Neural cell (in vitro differentiated cells): Measurements from ENCODE around the gene CHERP. TPM values are rescaled to one million over a fixed set of nuclear protein-coding genes. Genes with fewer than 3 reads are reported as not detected.

ENCODE experiments used
- H2AFZ ChIP-seq: fragments of 200-600, 300-800 bp; sonication (generic), shearing (Covaris generic); 2 replicates; pipeline ENCODE4 v1.6.0; 2014; ENCODE audit warnings: low read depth, mild to moderate bottlenecking, antibody characterized with exemption, low read length, moderate library complexity
- H3F3A ChIP-seq: fragments of 200-600 bp; shearing (Covaris generic); 2 replicates; pipeline ENCODE4 v1.6.1; 2016; ENCODE audit warnings: mild to moderate bottlenecking, moderate library complexity, mixed read lengths, antibody characterized with exemption, low read length; ENCODE audit not compliant: insufficient read depth, poor library complexity, severe bottlenecking
- H3K27ac ChIP-seq: fragments of 200-600, 300-800 bp; sonication (generic), shearing (Covaris generic); 2 replicates; pipeline ENCODE4 v1.5.1; 2014; ENCODE audit warnings: mild to moderate bottlenecking, low read length, moderate library complexity
- H3K27me3 ChIP-seq: fragments of 300-800, 200-600 bp; sonication (generic), shearing (Covaris generic); 2 replicates; pipeline ENCODE4 v1.6.0; 2014; ENCODE audit warnings: mild to moderate bottlenecking, low read depth, low read length, moderate library complexity; ENCODE audit not compliant: insufficient read depth
- H3K36me3 ChIP-seq: fragments of 300-800, 200-600 bp; sonication (generic), shearing (Covaris generic); 2 replicates; pipeline ENCODE4 v1.5.1; 2014; ENCODE audit warnings: mild to moderate bottlenecking, antibody characterized with exemption, low read length, moderate library complexity; ENCODE audit not compliant: insufficient read depth
- H3K4me2 ChIP-seq: fragments of 300-800, 200-600 bp; sonication (generic), shearing (Covaris generic); 2 replicates; pipeline ENCODE4 v1.6.0; 2014; ENCODE audit warnings: mild to moderate bottlenecking, low read length
- H3K4me3 ChIP-seq: fragments of 300-800, 200-600 bp; sonication (generic), shearing (Covaris generic); 2 replicates; pipeline ENCODE4 v1.5.1; 2014; ENCODE audit warnings: mild to moderate bottlenecking, low read length, moderate library complexity
- H3K79me2 ChIP-seq: fragments of 200-600 bp; shearing (Covaris generic); replicated peaks from 2 replicates; pipeline ENCODE4 v1.6.0; 2014; ENCODE audit warnings: mild to moderate bottlenecking, low read length, moderate library complexity; ENCODE audit not compliant: insufficient read depth
- H3K9ac ChIP-seq: fragments of 300-800, 200-600 bp; sonication (generic), shearing (Covaris generic); 2 replicates; pipeline ENCODE4 v1.6.1; 2016; ENCODE audit warnings: mild to moderate bottlenecking, low read length, mixed read lengths
- H3K9me2 ChIP-seq: fragments of 200-600 bp; shearing (Covaris generic); 2 replicates; pipeline ENCODE4 v1.6.1; 2016; ENCODE audit warnings: mild to moderate bottlenecking, low read length, mixed read lengths; ENCODE audit not compliant: insufficient read depth
- H3K9me3 ChIP-seq: fragments of 200-600, 300-800 bp; sonication (generic), shearing (Covaris generic); 2 replicates; pipeline ENCODE4 v1.6.1; 2016; ENCODE audit warnings: mild to moderate bottlenecking, mixed run types, low read length, moderate library complexity, mixed read lengths
- H4K20me1 ChIP-seq: fragments of 200-600 bp; shearing (Covaris generic); 2 replicates; pipeline ENCODE4 v1.6.1; 2016; ENCODE audit warnings: mild to moderate bottlenecking, mixed run types; ENCODE audit not compliant: insufficient read depth
- EP300 ChIP-seq: fragments of 450-650 bp; conservative IDR thresholded peaks from 2 replicates; pipeline ENCODE4 v1.6.1; 2014; ENCODE audit warnings: antibody characterized with exemption, mild to moderate bottlenecking, moderate library complexity; ENCODE audit not compliant: poor library complexity, severe bottlenecking
- EZH2 ChIP-seq: fragments of 200-600, 300-800 bp; shearing (Covaris generic), sonication (generic); IDR thresholded peaks from 2 replicates; pipeline ENCODE4 v1.6.1; 2014; ENCODE audit warnings: antibody characterized with exemption, low read length, borderline replicate concordance, mild to moderate bottlenecking; ENCODE audit not compliant: insufficient read depth, poor library complexity, severe bottlenecking
- MXI1 ChIP-seq: fragments of 450-650 bp; conservative IDR thresholded peaks from 2 replicates; pipeline ENCODE4 v1.6.1; 2014; ENCODE audit warnings: antibody characterized with exemption, mild to moderate bottlenecking; ENCODE audit not compliant: poor library complexity, severe bottlenecking
- POLR2AphosphoS5 ChIP-seq: IDR thresholded peaks from 2 replicates; pipeline ENCODE4 v1.6.1; 2012
- RAD21 ChIP-seq: fragments of 450-650 bp; conservative IDR thresholded peaks from 2 replicates; pipeline ENCODE4 v1.6.1; 2014; ENCODE audit warnings: antibody characterized with exemption, mild to moderate bottlenecking, moderate library complexity
- REST ChIP-seq: IDR thresholded peaks from 2 replicates; pipeline ENCODE4 v1.6.1; 2012; ENCODE audit warnings: borderline replicate concordance
- SMC3 ChIP-seq: fragments of 450-650 bp; conservative IDR thresholded peaks from 2 replicates; pipeline ENCODE4 v1.6.1; 2014; ENCODE audit warnings: antibody characterized with exemption, mild to moderate bottlenecking, moderate library complexity; ENCODE audit not compliant: poor library complexity
- TAF1 ChIP-seq: IDR thresholded peaks from 2 replicates; pipeline ENCODE4 v1.6.1; 2012; ENCODE audit warnings: low read depth
- polyA plus RNA-seq: library from polyadenylated mRNA; depleted of rRNA; stranded (reverse); fragments of >200 nt; gene quantifications from 2 replicates; pipeline ENCODE4 v1.2.3, GENCODE V29; 2014
- TF ChIP-seq, protein P1 (sequence below): fragments of 450-650 bp; IDR thresholded peaks from 2 replicates; pipeline ENCODE4 v1.5.1; 2014; ENCODE audit warnings: antibody characterized with exemption, mild to moderate bottlenecking, moderate library complexity; ENCODE audit not compliant: poor library complexity, severe bottlenecking

CHERP gene
- polyA plus RNA-seq, 1 donor from 2014 or later = 5.4 TPM

DNA sequence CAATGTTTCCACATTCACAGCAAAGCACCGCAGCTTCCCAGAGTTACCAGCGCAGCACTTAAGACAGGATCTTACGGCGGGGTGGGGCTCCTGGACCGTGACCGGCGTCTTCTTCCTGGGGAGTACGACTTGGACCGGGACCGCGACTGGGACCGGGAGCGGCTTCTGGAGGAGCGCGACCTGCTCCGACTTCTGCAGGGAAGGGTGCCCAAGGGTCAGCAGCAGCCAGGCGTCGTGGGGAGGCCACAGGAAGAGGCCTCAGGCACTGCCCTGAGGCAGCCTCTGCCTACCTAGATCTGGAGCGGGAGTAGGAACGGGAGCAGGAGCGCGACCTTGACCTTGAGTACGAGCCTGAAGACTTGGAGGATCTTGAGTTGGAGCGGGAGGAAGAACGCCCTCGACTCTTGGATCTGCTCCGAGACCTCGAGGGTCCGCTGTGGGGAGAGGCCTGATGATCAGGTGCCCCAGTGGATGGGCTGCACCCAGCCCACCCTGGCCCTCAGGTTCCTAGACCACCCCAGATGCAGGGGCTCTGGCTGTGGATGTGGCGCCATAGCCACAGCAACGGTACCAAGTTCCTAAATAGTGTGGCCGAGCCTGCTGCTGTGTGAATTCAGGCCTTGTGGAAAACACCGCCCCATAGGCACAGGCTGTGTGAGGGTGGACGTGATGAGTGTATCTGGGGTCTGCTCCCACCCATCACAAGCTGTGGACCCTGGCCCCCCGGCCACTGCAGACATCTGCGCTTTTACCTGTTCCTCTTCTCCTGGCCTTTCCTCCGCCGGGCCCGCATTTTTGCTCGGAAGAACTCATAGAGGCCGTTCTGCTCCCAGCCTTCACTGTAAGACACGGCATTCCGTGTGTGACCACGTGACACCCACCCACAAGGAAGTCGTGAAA, 21.9 kb downstream of the CHERP start:
- H3K4me2 ChIP-seq = no peak overlapping the region
- H3K27ac ChIP-seq = no peak overlapping the region
- H3K9me2 ChIP-seq = no peaks in the 10 kb centered on the region
- H3K4me3 ChIP-seq = no peak overlapping the region
- H3K9ac ChIP-seq = no peak overlapping the region
- no peaks in the 10 kb centered on the region for H3K27me3 ChIP-seq
- H3F3A ChIP-seq = no peaks in the 10 kb centered on the region
- no peaks in the 10 kb centered on the region for H3K36me3 ChIP-seq
- no peaks in the 10 kb centered on the region for H4K20me1 ChIP-seq
- TF ChIP-seq MXI1 (no peak), SMC3 (no peak), RAD21 (no peak), REST (no peak), POLR2AphosphoS5 (no peak), EZH2 (no peak), EP300 (no peak), TAF1 (no peak)
- TF ChIP-seq, protein P1, sequence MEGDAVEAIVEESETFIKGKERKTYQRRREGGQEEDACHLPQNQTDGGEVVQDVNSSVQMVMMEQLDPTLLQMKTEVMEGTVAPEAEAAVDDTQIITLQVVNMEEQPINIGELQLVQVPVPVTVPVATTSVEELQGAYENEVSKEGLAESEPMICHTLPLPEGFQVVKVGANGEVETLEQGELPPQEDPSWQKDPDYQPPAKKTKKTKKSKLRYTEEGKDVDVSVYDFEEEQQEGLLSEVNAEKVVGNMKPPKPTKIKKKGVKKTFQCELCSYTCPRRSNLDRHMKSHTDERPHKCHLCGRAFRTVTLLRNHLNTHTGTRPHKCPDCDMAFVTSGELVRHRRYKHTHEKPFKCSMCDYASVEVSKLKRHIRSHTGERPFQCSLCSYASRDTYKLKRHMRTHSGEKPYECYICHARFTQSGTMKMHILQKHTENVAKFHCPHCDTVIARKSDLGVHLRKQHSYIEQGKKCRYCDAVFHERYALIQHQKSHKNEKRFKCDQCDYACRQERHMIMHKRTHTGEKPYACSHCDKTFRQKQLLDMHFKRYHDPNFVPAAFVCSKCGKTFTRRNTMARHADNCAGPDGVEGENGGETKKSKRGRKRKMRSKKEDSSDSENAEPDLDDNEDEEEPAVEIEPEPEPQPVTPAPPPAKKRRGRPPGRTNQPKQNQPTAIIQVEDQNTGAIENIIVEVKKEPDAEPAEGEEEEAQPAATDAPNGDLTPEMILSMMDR = no peak
- H2AFZ ChIP-seq = no peak overlapping the region
- no peaks in the 10 kb centered on the region for H3K9me3 ChIP-seq
- H3K79me2 ChIP-seq = no peaks in the 10 kb centered on the region

- Histone ChIP-seq H3K79me2 (no peaks in the 10 kb centered on the region), H4K20me1 (no peaks in the 10 kb centered on the region), H3K27ac (no peak overlapping the region), H3K9ac (no peak overlapping the region), H3K9me2 (no peaks in the 10 kb centered on the region), H2AFZ (no peak overlapping the region), H3K9me3 (no peaks in the 10 kb centered on the region), H3K4me3 (no peak overlapping the region), H3F3A (no peaks in the 10 kb centered on the region), H3K4me2 (no peak overlapping the region), H3K36me3 (no peaks in the 10 kb centered on the region), H3K27me3 (no peaks in the 10 kb centered on the region)
- no peak for TF ChIP-seq REST
- TF ChIP-seq MXI1 = no peak
- no peak for TF ChIP-seq SMC3
- TF ChIP-seq TAF1 = no peak
- TF ChIP-seq, protein P1 = no peak
- TF ChIP-seq EZH2 = no peak
- no peak for TF ChIP-seq RAD21
These were observed 23.0 kb downstream of the CHERP start for GRCh38 chr19:16519230-16519687.
